Activated gamma-delta T cell treated with anti-CD3 and anti-CD28 coated beads, Interleukin-2, amount 50 U/mL, for 16 hours (primary cell): ENCODE results near the gene THBS3.
A peak's percentile ranks its signal among the peaks of the same experiment; 100 is the strongest.

Source experiments
- DNase-seq: peaks from one replicate; pipeline ENCODE4 v3.0.0-alpha.2; 2020; ENCODE audit warnings: low read depth

THBS3 gene

DNA sequence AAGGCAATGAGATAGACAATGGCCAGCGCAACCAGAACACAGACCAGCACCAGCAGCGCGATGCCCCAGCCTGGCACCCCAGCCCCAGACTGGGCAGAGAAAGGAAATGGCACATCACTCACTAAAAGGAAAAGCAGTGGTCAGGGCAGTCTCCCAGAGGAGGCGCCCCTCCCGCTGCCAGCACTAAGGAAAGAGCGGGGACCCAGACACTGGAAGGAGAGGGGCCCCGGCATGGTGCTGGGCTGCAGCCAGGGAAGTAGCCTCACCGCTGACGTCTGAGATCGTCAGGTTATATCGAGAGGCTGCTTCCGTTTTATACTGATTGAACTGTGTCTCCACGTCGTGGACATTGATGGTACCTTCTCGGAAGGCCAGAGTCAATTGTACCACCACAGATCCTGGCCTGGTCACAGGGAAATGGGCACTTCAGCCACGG is 20.2 kb downstream of the THBS3 start:
- DNase-seq = no peak

DNA sequence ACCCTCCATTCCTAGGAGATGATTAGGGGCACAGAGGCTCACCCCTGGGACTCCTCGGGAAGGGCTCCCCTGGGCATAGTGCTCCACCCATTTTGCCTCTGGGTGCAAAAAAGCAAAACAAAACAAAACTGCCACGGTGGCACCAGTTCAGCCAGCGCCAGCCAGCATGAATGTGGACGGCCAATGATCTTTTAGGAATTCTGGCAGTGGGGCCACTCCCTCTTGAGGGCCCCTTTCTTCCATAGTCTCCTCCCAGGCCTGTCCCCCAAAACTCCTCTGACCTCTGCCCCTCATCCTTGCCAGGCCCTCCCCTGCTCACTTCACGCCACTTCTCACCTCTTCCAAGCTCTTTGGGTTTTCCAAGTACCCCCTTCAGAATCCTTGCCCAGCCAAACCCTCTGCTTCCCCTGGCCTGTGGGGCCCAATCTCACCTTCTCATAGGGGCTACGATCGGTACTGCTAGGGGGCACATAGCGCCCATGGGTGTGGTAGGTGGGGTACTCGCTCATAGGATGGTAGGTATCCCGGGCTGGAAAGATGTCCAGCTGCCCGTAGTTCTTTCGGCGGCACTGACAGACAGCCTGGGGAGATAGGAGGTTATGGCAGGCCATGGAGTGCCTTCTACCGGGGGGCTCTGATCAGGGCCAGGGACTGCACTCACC is 20.8 kb downstream of the THBS3 start:
- no peak for DNase-seq

DNA sequence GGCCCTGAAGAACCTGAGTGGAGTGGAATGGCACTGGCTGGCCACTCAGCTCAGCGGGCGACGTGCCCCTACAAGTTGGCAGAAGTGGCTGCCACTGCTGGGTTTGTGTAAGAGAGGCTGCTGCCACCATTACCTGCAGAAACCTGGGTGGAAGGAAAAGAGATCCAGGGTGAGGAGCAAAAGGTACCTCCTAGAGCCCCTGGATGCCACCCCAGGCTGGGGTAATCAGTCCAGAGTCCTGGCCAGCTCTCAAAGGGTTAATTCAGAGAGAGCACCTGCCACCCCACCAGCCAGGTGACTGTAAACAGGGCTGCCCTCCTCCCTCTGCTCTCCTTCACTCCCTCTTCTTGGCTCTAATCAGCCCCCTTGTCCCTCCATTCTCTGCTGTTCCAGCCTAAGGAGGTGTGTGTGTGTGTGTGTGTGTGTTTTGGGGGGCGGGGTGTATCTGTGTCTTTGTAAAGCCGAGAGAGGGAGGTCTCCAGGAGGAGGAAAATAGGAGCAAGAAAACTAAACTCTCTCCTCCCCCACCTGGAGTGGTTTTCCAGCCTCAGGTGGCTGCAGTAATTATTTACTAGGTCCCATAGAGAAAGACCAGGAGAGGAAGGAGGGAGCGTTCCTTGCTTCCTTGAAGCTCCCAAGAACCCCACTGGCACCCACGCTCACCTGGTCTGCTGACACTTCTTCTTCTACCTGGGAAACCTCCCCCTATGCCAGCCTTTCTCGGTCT is 21.5 kb downstream of the THBS3 start:
- no peak for DNase-seq

DNA sequence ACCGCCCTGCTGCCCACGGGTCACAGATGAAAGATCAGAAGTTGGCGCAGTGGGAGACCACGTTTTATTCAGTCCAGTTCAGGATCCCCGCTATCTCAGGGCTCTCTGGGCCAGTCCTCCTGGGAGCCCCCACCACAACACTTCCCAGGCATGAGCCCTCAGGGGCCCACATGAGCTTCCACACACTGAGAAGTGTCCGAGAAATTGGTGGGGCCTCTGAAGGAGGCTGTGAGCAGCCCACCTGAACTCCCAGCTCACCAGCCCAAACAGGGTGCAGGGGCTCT is 22.0 kb downstream of the THBS3 start:
- no peak for DNase-seq

DNA sequence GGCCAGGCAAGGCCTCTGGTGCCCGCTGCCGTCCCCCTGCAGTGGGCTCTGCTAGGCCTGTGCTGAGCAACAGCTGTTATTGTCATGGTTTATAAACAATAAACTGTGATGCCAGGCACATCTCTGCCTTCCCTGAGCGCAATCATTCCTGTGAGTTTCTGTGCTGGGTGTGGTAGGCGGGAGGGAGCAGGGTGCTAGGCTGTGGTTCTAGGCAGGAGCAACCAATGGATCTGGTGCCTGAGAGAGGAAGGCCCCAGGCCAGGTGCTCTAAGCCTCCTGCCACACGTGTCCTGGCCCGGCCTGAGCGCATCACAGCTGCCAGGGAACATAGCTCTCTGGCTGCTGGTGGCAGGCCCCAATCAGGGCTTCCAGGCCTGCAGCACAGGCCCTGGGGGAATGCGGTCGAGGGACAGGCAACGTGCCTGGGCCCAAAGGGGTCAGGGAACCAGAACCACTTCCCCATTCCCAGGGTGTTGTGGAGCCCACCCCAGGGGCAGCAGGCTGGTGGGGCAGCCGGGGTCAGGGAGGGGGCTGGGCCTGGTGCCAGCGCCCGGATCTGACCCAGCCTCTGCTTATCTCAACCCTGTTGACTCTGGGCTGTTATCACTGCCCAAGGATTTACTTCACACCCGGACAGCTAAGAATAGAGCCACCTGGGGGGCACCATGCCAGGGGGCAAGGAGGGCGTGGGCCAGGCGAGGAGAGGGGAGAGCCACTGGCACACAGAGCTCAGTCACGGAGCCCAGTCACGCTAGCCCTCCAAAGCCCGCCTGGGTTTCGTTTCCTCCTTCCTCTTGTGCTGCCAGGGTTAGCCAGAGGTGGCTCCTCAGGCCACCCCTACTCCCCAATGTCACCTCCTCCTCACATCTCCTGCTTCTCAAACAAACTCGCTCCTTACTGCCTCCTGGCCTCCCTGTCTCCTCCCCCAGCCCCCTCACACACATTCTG is 22.6 kb downstream of the THBS3 start:
- no peak for DNase-seq

- no peak for DNase-seq
Observed at GRCh38 chr1:155184351-155184811, 23.3 kb downstream of the THBS3 start.

- DNase-seq = no peak
Observed at GRCh38 chr1:155183775-155184221, 23.9 kb downstream of the THBS3 start.

- no peak for DNase-seq
Observed at GRCh38 chr1:155182052-155182550, 25.6 kb downstream of the THBS3 start.

DNA sequence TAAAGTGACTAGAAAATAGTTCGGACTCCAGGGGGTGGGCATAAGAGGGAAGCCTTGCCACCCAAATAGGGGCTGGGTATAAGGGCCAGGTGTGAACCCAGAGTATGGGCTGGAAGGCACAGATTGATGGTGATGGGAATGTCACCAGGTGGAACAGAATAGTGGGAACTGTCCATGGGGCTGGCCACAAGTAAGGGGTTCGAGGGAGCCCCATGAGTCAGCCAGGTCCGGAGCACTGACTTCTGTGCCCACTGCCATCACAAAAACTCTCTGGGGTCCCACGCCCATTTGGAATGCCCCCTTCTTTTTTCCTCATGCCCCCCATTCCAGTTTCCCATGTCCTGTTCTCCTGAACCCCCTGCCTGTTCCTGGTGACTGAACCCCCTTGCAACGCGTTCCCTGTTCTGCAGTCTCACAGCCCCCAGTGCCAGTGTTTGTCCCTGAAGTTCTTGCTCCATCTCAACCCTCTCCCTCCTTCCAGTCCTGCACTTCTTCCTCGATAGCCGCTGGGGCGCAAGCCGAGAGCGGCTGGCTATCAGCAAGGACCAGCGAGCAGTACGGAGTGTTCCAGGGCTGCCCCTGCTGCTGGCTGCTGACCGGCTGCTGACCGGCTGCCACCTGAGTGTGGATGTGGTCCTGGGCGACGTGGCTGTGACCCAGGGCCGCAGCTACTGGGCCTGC is 26.2 kb downstream of the THBS3 start:
- DNase-seq = no peak

- no peak for DNase-seq
Observed at GRCh38 chr1:155179112-155180031, 28.3 kb downstream of the THBS3 start.

- DNase-seq = no peak
Observed at GRCh38 chr1:155178441-155179111, 29.1 kb downstream of the THBS3 start.

GRCh38 chr1:155177918-155178281 is 29.8 kb downstream of the THBS3 start:
- no peak for DNase-seq

GRCh38 chr1:155177192-155177917 is 30.3 kb downstream of the THBS3 start:
- DNase-seq = no peak

- DNase-seq = peak; percentile 81
Observed at GRCh38 chr1:155176544-155177071, 31.1 kb downstream of the THBS3 start.

GRCh38 chr1:155175927-155176371 is 31.7 kb downstream of the THBS3 start:
- no peak for DNase-seq

- DNase-seq = no peak
Observed at GRCh38 chr1:155175281-155175926, 32.3 kb downstream of the THBS3 start.

DNA sequence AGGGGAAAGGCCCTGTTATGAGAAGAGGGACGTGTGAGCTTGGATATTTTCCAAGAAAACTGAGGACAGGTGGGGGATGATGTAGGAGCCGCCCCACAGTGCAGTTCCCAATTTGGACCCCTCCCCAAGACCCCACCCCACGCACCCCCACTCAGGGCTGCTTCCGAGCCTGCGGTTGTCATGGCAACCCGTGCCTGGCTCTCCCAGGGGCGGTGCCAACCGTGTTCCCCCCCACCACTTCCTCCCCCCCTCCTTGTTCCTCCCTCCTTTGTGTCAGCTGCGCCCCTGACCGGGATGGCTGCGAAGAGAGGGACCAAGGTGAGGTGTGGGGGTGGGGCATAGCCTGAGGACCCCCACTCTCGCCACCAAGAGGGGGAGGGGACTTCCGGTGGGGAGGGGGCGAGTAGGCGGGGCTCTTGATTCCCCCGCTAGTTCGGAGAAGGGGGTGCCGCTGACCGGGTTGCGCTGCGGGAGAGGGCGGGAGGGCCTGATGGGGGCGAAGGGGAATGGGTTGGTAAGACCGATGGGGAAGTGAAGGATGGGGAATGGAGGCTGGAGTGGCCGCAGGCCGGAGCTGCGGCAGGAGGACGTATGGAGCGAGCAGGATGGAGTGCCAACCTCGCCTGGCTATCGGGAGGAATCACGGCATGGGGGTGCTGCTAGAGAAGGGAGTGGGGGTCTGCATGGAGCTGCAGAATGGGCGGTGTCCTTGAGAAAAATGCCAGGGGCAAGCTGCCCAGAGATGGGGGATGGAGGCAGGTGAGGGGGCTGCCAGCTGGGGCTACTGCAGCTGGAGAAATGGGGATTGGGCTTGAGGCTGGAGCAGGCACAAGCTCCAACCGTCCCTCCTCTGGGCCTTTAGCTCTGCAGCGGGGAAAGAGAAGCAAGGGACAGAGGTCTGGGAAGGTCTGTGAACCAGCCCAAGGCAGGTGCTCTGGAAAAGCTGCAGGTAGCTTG is 33.1 kb downstream of the THBS3 start:
- DNase-seq = no peak
